Liver (tissue), 3 donors: ENCODE results near the gene DCHS2.

Experiments used
- TAF1 ChIP-seq: conservative IDR thresholded peaks from 2 replicates; pipeline ENCODE4 v1.6.1; 2016; ENCODE audit warnings: antibody characterized with exemption, mild to moderate bottlenecking
- ZBTB33 ChIP-seq: IDR thresholded peaks from 2 replicates; pipeline ENCODE4 v1.6.1; 2016; ENCODE audit warnings: antibody characterized with exemption
- TF ChIP-seq, protein P1 (sequence below): fragments of 150-350 bp; IDR thresholded peaks from 2 replicates; pipeline ENCODE4 v1.5.1; 2017; ENCODE audit warnings: improper control_type of control experiment, low read depth, low read length; ENCODE audit not compliant: missing input control
- donor health status: healthy.
- donor health status: healthy.

GRCh38 chr4:154234576-154234975, 257.0 kb downstream of the DCHS2 start:
- TF ChIP-seq, protein P1, sequence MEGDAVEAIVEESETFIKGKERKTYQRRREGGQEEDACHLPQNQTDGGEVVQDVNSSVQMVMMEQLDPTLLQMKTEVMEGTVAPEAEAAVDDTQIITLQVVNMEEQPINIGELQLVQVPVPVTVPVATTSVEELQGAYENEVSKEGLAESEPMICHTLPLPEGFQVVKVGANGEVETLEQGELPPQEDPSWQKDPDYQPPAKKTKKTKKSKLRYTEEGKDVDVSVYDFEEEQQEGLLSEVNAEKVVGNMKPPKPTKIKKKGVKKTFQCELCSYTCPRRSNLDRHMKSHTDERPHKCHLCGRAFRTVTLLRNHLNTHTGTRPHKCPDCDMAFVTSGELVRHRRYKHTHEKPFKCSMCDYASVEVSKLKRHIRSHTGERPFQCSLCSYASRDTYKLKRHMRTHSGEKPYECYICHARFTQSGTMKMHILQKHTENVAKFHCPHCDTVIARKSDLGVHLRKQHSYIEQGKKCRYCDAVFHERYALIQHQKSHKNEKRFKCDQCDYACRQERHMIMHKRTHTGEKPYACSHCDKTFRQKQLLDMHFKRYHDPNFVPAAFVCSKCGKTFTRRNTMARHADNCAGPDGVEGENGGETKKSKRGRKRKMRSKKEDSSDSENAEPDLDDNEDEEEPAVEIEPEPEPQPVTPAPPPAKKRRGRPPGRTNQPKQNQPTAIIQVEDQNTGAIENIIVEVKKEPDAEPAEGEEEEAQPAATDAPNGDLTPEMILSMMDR, result no peak
- TF ChIP-seq TAF1, result no peak
- TF ChIP-seq ZBTB33, result no peak
